ENCODE results near the gene DHX57.

Gene DHX57

DNA sequence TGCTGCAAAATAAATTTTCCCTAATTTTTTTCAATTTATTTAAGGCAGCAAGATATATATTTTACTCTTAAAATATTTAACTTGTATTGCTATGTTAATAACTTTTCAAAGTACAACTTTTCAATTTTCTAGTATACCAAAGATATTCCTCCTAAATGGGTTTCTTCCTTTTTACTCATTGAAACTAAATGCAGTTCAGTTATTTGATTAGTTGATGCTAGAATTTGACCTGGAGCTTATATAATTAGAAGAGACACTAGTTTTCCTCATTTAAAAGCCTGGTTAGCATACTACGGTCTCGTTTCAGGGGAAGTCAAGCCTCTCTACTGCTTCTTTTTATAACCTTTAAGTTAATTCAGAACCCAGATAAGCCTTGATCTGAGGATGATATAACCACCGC lies 13.8 kb upstream of the DHX57 start, which contains the start of gene ARHGEF33:
Gene ARHGEF33, plus strand, starts transcription at position 301 of the 400 bp plus-strand sequence. CDS start 29,573 bp downstream, outside the sequence.
- Histone ChIP-seq H3K9me3 (ENCODE audit: control insufficient read depth, insufficient read depth, low read length) (no peaks in the 10 kb centered on the region), H3K36me3 (ENCODE audit: control insufficient read depth, low read length) (no peaks in the 10 kb centered on the region), H3K4me3 (ENCODE audit: low read length) (no peak within 1 kb of the TSS), H3K4me1 (ENCODE audit: control insufficient read depth, low read length) (no peaks in the 10 kb centered on the region), H3K27ac (ENCODE audit: low read depth, low read length) (no peak within 1 kb of the TSS), H3F3A (ENCODE audit: control insufficient read depth, insufficient read depth) (no peaks in the 10 kb centered on the region), H3K9me2 (replicated peaks; ENCODE audit: control insufficient read depth, low read length) (no peaks in the 10 kb centered on the region), H3K4me2 (ENCODE audit: low read length) (no peak within 1 kb of the TSS), H3K27me3 (ENCODE audit: control insufficient read depth, low read length) (no peaks in the 10 kb centered on the region), H3K79me2 (ENCODE audit: control insufficient read depth, low read length) (no peaks in the 10 kb centered on the region), H4K20me1 (ENCODE audit: control insufficient read depth, insufficient read depth, low read depth, low read length) (no peaks in the 10 kb centered on the region)
- TF ChIP-seq, protein P1, sequence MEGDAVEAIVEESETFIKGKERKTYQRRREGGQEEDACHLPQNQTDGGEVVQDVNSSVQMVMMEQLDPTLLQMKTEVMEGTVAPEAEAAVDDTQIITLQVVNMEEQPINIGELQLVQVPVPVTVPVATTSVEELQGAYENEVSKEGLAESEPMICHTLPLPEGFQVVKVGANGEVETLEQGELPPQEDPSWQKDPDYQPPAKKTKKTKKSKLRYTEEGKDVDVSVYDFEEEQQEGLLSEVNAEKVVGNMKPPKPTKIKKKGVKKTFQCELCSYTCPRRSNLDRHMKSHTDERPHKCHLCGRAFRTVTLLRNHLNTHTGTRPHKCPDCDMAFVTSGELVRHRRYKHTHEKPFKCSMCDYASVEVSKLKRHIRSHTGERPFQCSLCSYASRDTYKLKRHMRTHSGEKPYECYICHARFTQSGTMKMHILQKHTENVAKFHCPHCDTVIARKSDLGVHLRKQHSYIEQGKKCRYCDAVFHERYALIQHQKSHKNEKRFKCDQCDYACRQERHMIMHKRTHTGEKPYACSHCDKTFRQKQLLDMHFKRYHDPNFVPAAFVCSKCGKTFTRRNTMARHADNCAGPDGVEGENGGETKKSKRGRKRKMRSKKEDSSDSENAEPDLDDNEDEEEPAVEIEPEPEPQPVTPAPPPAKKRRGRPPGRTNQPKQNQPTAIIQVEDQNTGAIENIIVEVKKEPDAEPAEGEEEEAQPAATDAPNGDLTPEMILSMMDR (IDR thresholded peaks at IDR 0.05; ENCODE audit: low read depth, low read length, poor library complexity, severe bottlenecking), result no peak
- TF ChIP-seq EZH2phosphoT487 (IDR thresholded peaks at IDR 0.05; ENCODE audit: borderline replicate concordance, low read length), result no peak

DNA sequence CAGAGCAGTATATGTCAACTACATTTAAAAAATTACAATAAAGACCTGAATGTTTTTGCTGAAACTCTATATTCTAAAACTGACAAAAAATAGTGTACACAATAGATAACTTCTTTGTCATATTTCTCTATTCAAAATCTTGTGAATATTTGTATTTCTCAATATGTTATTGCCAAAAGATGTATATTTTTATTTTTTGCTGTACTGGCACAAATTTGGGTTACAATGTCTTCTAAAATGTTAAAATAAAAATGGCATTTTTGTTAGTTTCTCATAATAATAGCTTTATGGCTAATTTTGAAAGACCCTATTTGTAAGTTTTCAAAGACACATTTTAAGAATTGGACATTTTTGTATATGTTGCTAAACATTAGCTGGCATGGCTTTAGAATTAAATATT lies 13.3 kb upstream of the DHX57 start:
- TF ChIP-seq EZH2phosphoT487 (IDR thresholded peaks at IDR 0.05; ENCODE audit: borderline replicate concordance, low read length), result no peak
- TF ChIP-seq, protein P1 (IDR thresholded peaks at IDR 0.05; ENCODE audit: low read depth, low read length, poor library complexity, severe bottlenecking), result no peak
- Histone ChIP-seq H3K9me2 (replicated peaks; ENCODE audit: control insufficient read depth, low read length) (no peaks in the 10 kb centered on the region), H3K4me3 (ENCODE audit: low read length) (no peak overlapping the region), H3K27me3 (ENCODE audit: control insufficient read depth, low read length) (no peaks in the 10 kb centered on the region), H3K27ac (ENCODE audit: low read depth, low read length) (no peak overlapping the region), H3K36me3 (ENCODE audit: control insufficient read depth, low read length) (no peaks in the 10 kb centered on the region), H3K9me3 (ENCODE audit: control insufficient read depth, insufficient read depth, low read length) (no peaks in the 10 kb centered on the region), H3K4me2 (ENCODE audit: low read length) (no peak overlapping the region), H3K4me1 (ENCODE audit: control insufficient read depth, low read length) (no peaks in the 10 kb centered on the region), H3K79me2 (ENCODE audit: control insufficient read depth, low read length) (no peaks in the 10 kb centered on the region), H4K20me1 (ENCODE audit: control insufficient read depth, insufficient read depth, low read depth, low read length) (no peaks in the 10 kb centered on the region), H3F3A (ENCODE audit: control insufficient read depth, insufficient read depth) (no peaks in the 10 kb centered on the region)

DNA sequence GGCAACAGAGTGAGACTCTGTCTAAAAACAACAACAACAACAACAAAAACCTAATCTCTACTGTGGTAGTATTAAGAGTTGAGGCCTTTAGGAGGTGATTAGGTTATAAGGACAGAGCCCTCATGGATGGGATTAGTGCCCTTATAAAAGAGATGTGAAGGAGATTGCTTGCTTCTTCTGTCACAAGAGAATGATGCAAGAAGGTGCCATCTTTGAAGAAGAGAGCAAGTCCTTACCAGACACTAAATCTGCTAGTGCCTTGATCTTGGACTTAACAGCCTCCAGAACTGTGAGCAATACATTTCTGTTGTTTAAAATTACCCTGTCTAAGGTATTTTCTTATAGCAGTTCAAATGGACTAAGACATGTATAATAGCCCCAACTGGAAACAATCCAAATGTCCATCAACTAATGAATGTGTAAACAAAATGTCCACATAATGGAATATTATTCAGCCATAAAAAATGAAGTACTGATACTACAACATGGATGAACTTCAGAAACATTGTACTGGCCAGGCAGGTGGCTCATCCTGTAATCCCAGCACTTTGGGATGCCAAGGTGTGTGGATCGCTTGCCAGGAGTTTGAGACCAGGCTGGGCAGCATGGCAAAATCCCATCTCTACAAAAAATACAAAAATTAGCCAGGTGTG lies 12.3 kb upstream of the DHX57 start:
- Histone ChIP-seq H3K4me3 (ENCODE audit: low read length) (no peak overlapping the region), H3K27ac (ENCODE audit: low read depth, low read length) (no peak overlapping the region), H4K20me1 (ENCODE audit: control insufficient read depth, insufficient read depth, low read depth, low read length) (no peaks in the 10 kb centered on the region), H3F3A (ENCODE audit: control insufficient read depth, insufficient read depth) (no peaks in the 10 kb centered on the region), H3K27me3 (ENCODE audit: control insufficient read depth, low read length) (no peaks in the 10 kb centered on the region), H3K9me3 (ENCODE audit: control insufficient read depth, insufficient read depth, low read length) (no peaks in the 10 kb centered on the region), H3K79me2 (ENCODE audit: control insufficient read depth, low read length) (no peaks in the 10 kb centered on the region), H3K4me2 (ENCODE audit: low read length) (no peak overlapping the region), H3K36me3 (ENCODE audit: control insufficient read depth, low read length) (no peaks in the 10 kb centered on the region), H3K4me1 (ENCODE audit: control insufficient read depth, low read length) (no peaks in the 10 kb centered on the region), H3K9me2 (replicated peaks; ENCODE audit: control insufficient read depth, low read length) (no peaks in the 10 kb centered on the region)
- TF ChIP-seq, protein P1 (IDR thresholded peaks at IDR 0.05; ENCODE audit: low read depth, low read length, poor library complexity, severe bottlenecking), result no peak
- TF ChIP-seq EZH2phosphoT487 (IDR thresholded peaks at IDR 0.05; ENCODE audit: borderline replicate concordance, low read length), result no peak
